GM12872 (cell line): ENCODE measurements around the gene SPOCD1.

Source experiments
- TF ChIP-seq, protein P1 (sequence below): IDR thresholded peaks from 3 replicates; pipeline ENCODE4 v1.5.1; 2011; ENCODE audit warnings: low read depth, mild to moderate bottlenecking, low read length, moderate library complexity; ENCODE audit not compliant: insufficient read depth

The SPOCD1 gene

DNA sequence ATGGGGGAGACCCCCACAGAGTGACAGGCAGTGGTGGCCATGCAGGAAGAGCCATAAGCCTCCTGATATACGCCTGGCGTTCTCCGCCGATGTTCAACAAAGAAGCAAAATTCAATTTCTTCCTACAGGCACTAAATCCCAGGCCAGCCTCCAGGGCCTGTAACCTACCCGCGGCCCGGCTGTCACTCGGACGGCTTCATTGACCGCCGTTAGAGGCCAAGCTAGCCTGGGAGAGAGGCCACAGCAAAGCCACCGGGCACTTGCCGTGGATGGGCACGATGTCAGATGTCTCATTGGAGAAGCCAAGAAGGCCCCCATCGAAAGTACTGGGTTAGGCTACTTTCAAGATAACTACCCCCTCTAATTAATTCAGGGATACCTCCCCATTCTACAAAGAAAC lies 61.4 kb downstream of the SPOCD1 start:
- TF ChIP-seq, protein P1, sequence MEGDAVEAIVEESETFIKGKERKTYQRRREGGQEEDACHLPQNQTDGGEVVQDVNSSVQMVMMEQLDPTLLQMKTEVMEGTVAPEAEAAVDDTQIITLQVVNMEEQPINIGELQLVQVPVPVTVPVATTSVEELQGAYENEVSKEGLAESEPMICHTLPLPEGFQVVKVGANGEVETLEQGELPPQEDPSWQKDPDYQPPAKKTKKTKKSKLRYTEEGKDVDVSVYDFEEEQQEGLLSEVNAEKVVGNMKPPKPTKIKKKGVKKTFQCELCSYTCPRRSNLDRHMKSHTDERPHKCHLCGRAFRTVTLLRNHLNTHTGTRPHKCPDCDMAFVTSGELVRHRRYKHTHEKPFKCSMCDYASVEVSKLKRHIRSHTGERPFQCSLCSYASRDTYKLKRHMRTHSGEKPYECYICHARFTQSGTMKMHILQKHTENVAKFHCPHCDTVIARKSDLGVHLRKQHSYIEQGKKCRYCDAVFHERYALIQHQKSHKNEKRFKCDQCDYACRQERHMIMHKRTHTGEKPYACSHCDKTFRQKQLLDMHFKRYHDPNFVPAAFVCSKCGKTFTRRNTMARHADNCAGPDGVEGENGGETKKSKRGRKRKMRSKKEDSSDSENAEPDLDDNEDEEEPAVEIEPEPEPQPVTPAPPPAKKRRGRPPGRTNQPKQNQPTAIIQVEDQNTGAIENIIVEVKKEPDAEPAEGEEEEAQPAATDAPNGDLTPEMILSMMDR = no peak

DNA sequence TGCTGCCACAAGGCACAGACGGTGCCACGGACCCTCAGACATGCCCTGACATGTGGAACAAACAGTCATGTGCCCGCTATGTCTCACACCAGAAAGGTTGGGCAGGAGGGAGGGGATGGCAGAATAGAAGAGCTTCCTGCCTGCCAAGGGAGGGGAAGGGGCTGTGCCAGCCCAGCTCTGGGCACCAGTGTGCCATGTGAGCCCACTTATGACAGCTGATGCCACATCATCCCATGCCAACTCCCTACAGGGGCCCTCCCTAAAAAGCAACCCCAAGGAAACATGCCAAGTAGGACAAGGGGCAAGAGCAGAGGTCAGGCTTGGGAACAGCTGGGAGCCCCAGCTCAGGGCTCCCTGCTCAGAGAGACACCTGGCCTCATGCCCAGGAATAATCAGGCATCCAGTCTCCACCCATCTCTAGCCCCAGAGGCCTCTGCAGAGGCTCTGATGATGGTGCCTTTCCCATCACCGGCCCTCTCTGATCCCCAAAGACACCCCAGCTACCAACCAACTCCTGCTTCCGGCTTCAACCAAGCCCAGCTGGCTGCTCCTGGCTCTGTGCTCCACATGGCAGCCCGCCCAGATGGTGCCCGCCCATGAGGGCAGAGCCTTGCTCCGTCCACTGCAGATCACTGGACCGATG lies 62.0 kb downstream of the SPOCD1 start:
- TF ChIP-seq, protein P1 = no peak

- TF ChIP-seq, protein P1 = no peak
These were observed 62.8 kb downstream of the SPOCD1 start for GRCh38 chr1:31752952-31753475.

DNA sequence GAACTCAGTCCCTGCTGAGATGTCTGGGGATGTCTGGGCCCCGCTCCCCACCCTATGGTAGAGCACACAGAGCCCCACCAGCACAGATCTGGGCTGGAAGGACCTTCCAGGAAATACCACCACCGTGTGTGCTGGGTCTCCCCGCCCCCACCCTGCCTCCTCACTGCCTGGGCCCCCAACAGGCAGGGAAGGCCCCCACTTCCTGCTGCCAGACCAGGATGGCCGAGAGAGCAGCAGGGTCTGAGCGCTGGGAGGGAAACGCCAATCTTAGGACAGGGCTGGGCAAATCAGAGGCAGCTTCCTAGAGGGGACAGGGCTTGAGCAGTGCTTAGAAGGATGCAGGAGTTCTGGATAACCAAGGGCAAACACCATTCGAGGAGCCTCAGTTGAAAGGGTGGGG lies 63.6 kb downstream of the SPOCD1 start:
- TF ChIP-seq, protein P1 = no peak

DNA sequence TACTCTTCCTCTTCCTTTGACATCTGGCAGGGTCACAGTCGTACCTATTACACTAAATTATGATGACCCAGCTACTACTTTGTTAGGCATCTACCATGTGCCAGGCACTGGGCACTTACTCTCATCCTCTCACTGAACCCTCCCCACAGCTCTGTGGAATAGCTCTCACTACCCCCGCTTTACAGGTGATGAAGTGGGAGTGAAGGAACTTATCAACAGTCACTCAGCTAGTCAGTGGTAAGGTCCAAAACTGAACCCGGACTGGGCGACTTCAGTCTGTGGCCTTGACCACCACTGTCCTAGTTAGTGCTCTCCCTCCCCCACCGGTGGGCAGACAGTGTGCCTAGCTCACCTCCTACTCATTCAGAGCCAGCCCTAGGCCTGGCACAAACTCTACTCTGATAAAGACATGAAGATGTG lies 64.0 kb downstream of the SPOCD1 start:
- TF ChIP-seq, protein P1 = no peak

- TF ChIP-seq, protein P1 = no peak
These were observed 64.8 kb downstream of the SPOCD1 start for GRCh38 chr1:31750858-31751510.

DNA sequence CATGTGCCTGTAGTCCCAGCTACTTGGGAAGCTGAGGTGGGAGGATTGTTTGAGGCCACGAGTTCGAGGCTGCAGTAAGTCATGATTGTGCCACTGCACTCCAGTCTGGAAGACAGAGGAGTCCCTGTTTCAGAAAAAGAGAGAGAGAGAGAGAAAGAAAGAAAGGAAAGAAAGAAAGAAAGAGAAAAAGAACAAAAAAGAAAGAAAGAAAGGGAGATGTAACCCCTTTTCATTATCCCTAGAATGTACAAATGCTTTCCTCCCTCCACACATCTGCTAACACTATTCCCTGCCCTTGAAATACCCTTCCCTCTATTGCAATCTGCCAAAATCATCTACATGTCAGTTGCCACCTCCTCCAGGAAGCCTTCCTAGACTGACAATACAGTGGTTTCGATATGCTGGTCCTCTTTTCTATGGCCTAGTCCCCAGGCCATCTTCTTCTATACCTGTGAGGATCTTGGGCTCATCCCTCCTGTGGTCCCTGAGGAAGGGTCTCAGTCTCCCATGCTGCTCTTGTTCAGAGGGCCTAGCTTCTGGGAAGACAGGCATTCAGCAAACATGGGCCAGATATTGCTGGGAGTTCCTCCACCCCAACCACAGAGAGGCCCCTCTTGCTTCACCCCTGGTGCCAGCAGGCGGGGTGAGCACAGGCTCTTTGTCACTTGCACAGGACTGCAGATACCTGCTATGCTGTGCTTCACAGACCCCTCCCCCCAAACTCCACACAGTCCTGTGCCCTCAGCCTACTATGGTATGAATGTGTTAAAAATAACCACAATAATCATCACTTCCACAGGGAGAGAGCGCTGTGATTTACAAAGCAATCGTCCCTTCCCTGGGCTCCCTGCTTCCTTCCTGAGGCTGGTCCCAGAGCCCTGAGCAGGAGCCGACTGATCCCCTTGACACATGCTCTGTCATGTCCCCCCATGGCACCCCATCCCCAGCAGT lies 65.8 kb downstream of the SPOCD1 start:
- TF ChIP-seq, protein P1 = no peak
